Measurements from ENCODE around the gene DNAL1. TPM values are rescaled to one million over a fixed set of nuclear protein-coding genes. Genes with fewer than 3 reads are reported as not detected.

The DNAL1 gene
- total and polyA plus RNA-seq, 10 of the 15 experiments (the other 5 are each of a cell fraction or from before 2014, with no cell fraction given), result 2.4 to 18.2 (median 7.4) TPM

GRCh38 chr14:73718418-73719251 lies 73.8 kb downstream of the DNAL1 start:
- no peak overlapping the region for H3K4me2 ChIP-seq (ENCODE audit: control insufficient read depth, insufficient read depth)
- peak; percentile 40; the same call in 1 of the 2 replicates for TF ChIP-seq POLR2A (IDR thresholded peaks at IDR 0.05; ENCODE audit: low read depth, low read length)
- TF ChIP-seq IRF4 (IDR thresholded peaks at IDR 0.05; ENCODE audit: low read depth, low read length), result no peak
- no peak overlapping the region for H3K4me3 ChIP-seq
- RAD21 ChIA-PET (ENCODE audit: unreplicated experiment), result no interaction called here
- H2AFZ ChIP-seq (ENCODE audit: control insufficient read depth, low read depth, low read length), result no peak overlapping the region
- peaks cover 4% of the 10 kb centered on the region for H3K4me1 ChIP-seq (ENCODE audit: control insufficient read depth, insufficient read depth, low read length)
- no TSS peak for BruUV-seq (replicated peaks)
- H3K27me3 ChIP-seq (replicated peaks in 1 of 2; ENCODE audit: control insufficient read depth in 2 of 2, insufficient read depth in 2 of 2, low read length in 1 of 2), result no peaks in the 10 kb centered on the region
- H3K9me3 ChIP-seq (replicated peaks; ENCODE audit: control insufficient read depth, insufficient read depth, low read length), result no peaks in the 10 kb centered on the region
- H4K20me1 ChIP-seq (ENCODE audit: control insufficient read depth, insufficient read depth), result peaks cover 2% of the 10 kb centered on the region; the same call in 1 of the 2 replicates
- CTCF ChIA-PET, result no interaction called here
- no peak overlapping the region for H3K9ac ChIP-seq (ENCODE audit: control insufficient read depth, insufficient read depth, low read length)
- in situ Hi-C loops (cut with MboI), result no loop called here
- POLR2A ChIA-PET, result no interaction called here
- peaks cover 1% of the 10 kb centered on the region for H3K79me2 ChIP-seq (ENCODE audit: control insufficient read depth, insufficient read depth, low read length)
- no peak for ATAC-seq
- 93% methylated on average over 47 of the region's 55 CpGs for WGBS (ENCODE audit: insufficient coverage, insufficient replicate concordance, low lambda C conversion rate, missing lambda C conversion rate)
- H3K27ac ChIP-seq (ENCODE audit: control insufficient read depth, insufficient read depth), result no peak overlapping the region
- SMC1A ChIA-PET (ENCODE audit: uncharacterized antibody, unreplicated experiment), result interaction anchor here (1.0 kb wide), 1 partner anchor 13 kb away, joined by 3 read pairs; no protein-coding TSS in a partner anchor
- intact Hi-C loops (cut with micrococcal nuclease; ENCODE audit: unreplicated experiment), result no loop called here
- H3K36me3 ChIP-seq (ENCODE audit: control insufficient read depth in 2 of 2, insufficient read depth in 2 of 2, low read length in 1 of 2), result peaks cover 34 to 59% of the 10 kb centered on the region in 2 experiments
- FAIRE-seq, result no peak
- no peak for DNase-seq (ENCODE audit: low read depth, low spot score)

GRCh38 chr14:73719361-73719760 lies 74.6 kb downstream of the DNAL1 start:
- ChIA-PET SMC1A (ENCODE audit: uncharacterized antibody, unreplicated experiment) (no interaction called here), POLR2A (no interaction called here), RAD21 (ENCODE audit: unreplicated experiment) (no interaction called here), CTCF (no interaction called here)
- no peaks in the 10 kb centered on the region for H3K27me3 ChIP-seq (replicated peaks in 1 of 2; ENCODE audit: control insufficient read depth in 2 of 2, insufficient read depth in 2 of 2, low read length in 1 of 2)
- no peak for FAIRE-seq
- H3K79me2 ChIP-seq (ENCODE audit: control insufficient read depth, insufficient read depth, low read length), result no peaks in the 10 kb centered on the region
- H3K4me1 ChIP-seq (ENCODE audit: control insufficient read depth, insufficient read depth, low read length), result peaks cover 4% of the 10 kb centered on the region
- H4K20me1 ChIP-seq (ENCODE audit: control insufficient read depth, insufficient read depth), result peaks cover 2% of the 10 kb centered on the region
- 0 out of 2 replicates have a peak, but pooled peaks have one; percentile 1 for TF ChIP-seq POLR2AphosphoS5 (IDR thresholded peaks at IDR 0.05; ENCODE audit: low read length)
- TF ChIP-seq SPI1 (IDR thresholded peaks at IDR 0.05; ENCODE audit: borderline replicate concordance, insufficient read depth, low read depth, low read length), result no peak
- intact Hi-C loops (cut with micrococcal nuclease; ENCODE audit: unreplicated experiment) (no loop called here), in situ Hi-C loops (cut with MboI) (no loop called here)
- peaks cover 39 to 66% of the 10 kb centered on the region in 2 experiments for H3K36me3 ChIP-seq (ENCODE audit: control insufficient read depth in 2 of 2, insufficient read depth in 2 of 2, low read length in 1 of 2)
- no peak for DNase-seq (ENCODE audit: low read depth, low spot score)
- H3K9ac ChIP-seq (ENCODE audit: control insufficient read depth, insufficient read depth, low read length), result no peak overlapping the region
- H3K4me2 ChIP-seq (ENCODE audit: control insufficient read depth, insufficient read depth), result no peak overlapping the region
- no peaks in the 10 kb centered on the region for H3K9me3 ChIP-seq (replicated peaks; ENCODE audit: control insufficient read depth, insufficient read depth, low read length)
- no peak for ATAC-seq
- no peak overlapping the region for H2AFZ ChIP-seq (ENCODE audit: control insufficient read depth, low read depth, low read length)
- no peak overlapping the region for H3K4me3 ChIP-seq
- BruUV-seq (replicated peaks), result no TSS peak
- no peak overlapping the region for H3K27ac ChIP-seq (ENCODE audit: control insufficient read depth, insufficient read depth)
- 87% methylated on average over 13 of the region's 13 CpGs for WGBS (ENCODE audit: insufficient coverage, insufficient replicate concordance, low lambda C conversion rate, missing lambda C conversion rate)

All from GM12878 (cell line).